ENCODE measurements around the gene MAST1. TPM values are rescaled to one million over a fixed set of nuclear protein-coding genes. Genes with fewer than 3 reads are reported as not detected.

MAST1 gene
- total RNA-seq, 1 donor from 2014 or later = 47.3 TPM

GRCh38 chr19:12867120-12868099 is 29.1 kb downstream of the MAST1 start:
- FAIRE-seq (no peak), DNase-seq (ENCODE audit: low spot score in 2 of 2) (peak in 1 of 2 donors; percentile 77)

GRCh38 chr19:12868540-12869112 is 30.3 kb downstream of the MAST1 start:
- FAIRE-seq = no peak

GRCh38 chr19:12871681-12872080 is 33.4 kb downstream of the MAST1 start:
- FAIRE-seq (no peak), DNase-seq (ENCODE audit: low spot score in 2 of 2) (no peak)

More at GRCh38 chr19:12868540-12869112, 30.3 kb downstream of the MAST1 start:
- no peak for DNase-seq (ENCODE audit: low spot score in 2 of 2)

GRCh38 chr19:12872255-12872654 is 33.9 kb downstream of the MAST1 start:
- no peak for DNase-seq (ENCODE audit: low spot score in 2 of 2)

GRCh38 chr19:12872941-12873890 is 34.9 kb downstream of the MAST1 start:
- FAIRE-seq (no peak), DNase-seq (ENCODE audit: low spot score in 2 of 2) (peak in 1 of 2 donors; percentile 68)

More at GRCh38 chr19:12872255-12872654, 33.9 kb downstream of the MAST1 start:
- FAIRE-seq = no peak

- DNase-seq (ENCODE audit: low spot score in 2 of 2) (no peak), FAIRE-seq (no peak)
These were observed 35.8 kb downstream of the MAST1 start for GRCh38 chr19:12873891-12874745.

GRCh38 chr19:12875086-12875485 is 36.8 kb downstream of the MAST1 start:
- no peak for DNase-seq (ENCODE audit: low spot score in 2 of 2)
- no peak for FAIRE-seq

GRCh38 chr19:12880551-12881171 is 42.3 kb downstream of the MAST1 start:
- FAIRE-seq = no peak

GRCh38 chr19:12881172-12881808 is 43.0 kb downstream of the MAST1 start, which contains the start of gene DNASE2:
TSS of gene DNASE2 (minus strand) at chr19:12881449. CDS start at chr19:12881375, 74 bp downstream.
- FAIRE-seq = no peak

More at GRCh38 chr19:12880551-12881171, 42.3 kb downstream of the MAST1 start:
- no peak for DNase-seq (ENCODE audit: low spot score in 2 of 2)

GRCh38 chr19:12882589-12882988 is 44.3 kb downstream of the MAST1 start:
- DNase-seq (ENCODE audit: low spot score in 2 of 2) (no peak), FAIRE-seq (no peak)

More at GRCh38 chr19:12881172-12881808, 43.0 kb downstream of the MAST1 start, which contains the start of gene DNASE2:
- peak; percentile 84 to 96 for DNase-seq (ENCODE audit: low spot score in 2 of 2)

- FAIRE-seq (no peak), DNase-seq (ENCODE audit: low spot score in 2 of 2) (no peak)
These were observed 45.9 kb downstream of the MAST1 start for GRCh38 chr19:12884202-12884601.

- no peak for DNase-seq (ENCODE audit: low spot score in 2 of 2)
- FAIRE-seq = no peak
These were observed 46.3 kb downstream of the MAST1 start for GRCh38 chr19:12884627-12884925.

GRCh38 chr19:12884926-12885748 is 46.8 kb downstream of the MAST1 start:
- FAIRE-seq = no peak
- peak in 1 of 2 donors; percentile 74 for DNase-seq (ENCODE audit: low spot score in 2 of 2)

GRCh38 chr19:12885749-12886650 is 47.7 kb downstream of the MAST1 start:
- DNase-seq (ENCODE audit: low spot score in 2 of 2) (no peak), FAIRE-seq (no peak)

- DNase-seq (ENCODE audit: low spot score in 2 of 2) (no peak), FAIRE-seq (no peak)
These were observed 48.3 kb downstream of the MAST1 start for GRCh38 chr19:12886651-12886968.

- no peak for FAIRE-seq
- DNase-seq (ENCODE audit: low spot score in 2 of 2) = no peak
These were observed 48.8 kb downstream of the MAST1 start, which contains the start of gene KLF1 for GRCh38 chr19:12886969-12887747. TSS of gene KLF1 (minus strand) at chr19:12887201. CDS start at chr19:12887140, 61 bp downstream.
